RWPE2 (cell line): ENCODE data around the gene SYP.

Experiments
- ATAC-seq: fragments of 200-7000 bp; cut with Tn5 transposase; 3 replicates; pipeline ENCODE4 v1.9.1; 2021; ENCODE audit warnings: low read depth
- DNase-seq: peaks from one replicate; pipeline ENCODE4 v3.0.0-alpha.2; 2020; ENCODE audit warnings: low spot score
- H3K27ac ChIP-seq: fragments of 450-650 bp; 2 replicates; pipeline ENCODE4 v1.5.1; 2017; ENCODE audit warnings: mild to moderate bottlenecking; ENCODE audit not compliant: poor library complexity, severe bottlenecking
- H3K27me3 ChIP-seq: fragments of 250-450 bp; sonication (Bioruptor Pico); 2 replicates; pipeline ENCODE4 v1.5.1; 2021; ENCODE audit warnings: mild to moderate bottlenecking, moderate library complexity; ENCODE audit not compliant: insufficient read depth, poor library complexity, severe bottlenecking
- H3K36me3 ChIP-seq: fragments of 250-450 bp; sonication (Bioruptor Pico); 2 replicates; pipeline ENCODE4 v1.5.1; 2020; ENCODE audit warnings: low read depth, mild to moderate bottlenecking, moderate library complexity
- H3K4me1 ChIP-seq: fragments of 250-450 bp; sonication (Bioruptor Pico); 2 replicates; pipeline ENCODE4 v1.5.1; 2021; ENCODE audit warnings: mild to moderate bottlenecking, moderate library complexity; ENCODE audit not compliant: insufficient read depth, poor library complexity, severe bottlenecking
- H3K4me3 ChIP-seq: fragments of 250-450 bp; sonication (Bioruptor Pico); 2 replicates; pipeline ENCODE4 v1.5.1; 2021; ENCODE audit warnings: mild to moderate bottlenecking, moderate library complexity; ENCODE audit not compliant: severe bottlenecking
- H3K9me3 ChIP-seq: fragments of 250-450 bp; sonication (Bioruptor Pico); 2 replicates; pipeline ENCODE4 v1.5.1; 2021; ENCODE audit warnings: mild to moderate bottlenecking, moderate library complexity; ENCODE audit not compliant: severe bottlenecking
- CTCF ChIP-seq: fragments of 450-650 bp; IDR thresholded peaks from one replicate; pipeline ENCODE4 v1.5.1; 2017; ENCODE audit warnings: mild to moderate bottlenecking, moderate library complexity; ENCODE audit not compliant: poor library complexity, severe bottlenecking

Gene SYP

DNA sequence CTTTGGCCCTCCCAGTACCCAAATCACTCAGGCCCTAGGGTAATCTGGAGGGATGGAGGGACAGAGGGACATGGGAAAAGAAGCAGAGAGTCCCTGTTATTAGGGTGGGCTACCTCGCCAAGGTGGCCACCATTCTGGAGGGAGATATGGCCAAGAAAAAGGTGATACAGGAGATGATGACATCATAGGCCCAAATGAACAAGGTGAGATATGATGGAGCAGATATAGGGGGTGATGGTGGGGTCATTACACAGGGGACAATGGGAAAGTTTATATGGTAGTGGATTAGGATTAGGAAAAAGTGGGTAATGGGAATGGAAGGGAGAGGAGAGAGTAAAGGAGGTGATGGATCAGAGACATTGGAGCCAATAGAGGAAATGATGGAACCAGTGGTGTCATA is 12.9 kb upstream of the SYP start:
- Histone ChIP-seq H3K9me3 (no peaks in the 10 kb centered on the region), H3K27ac (no peak overlapping the region), H3K36me3 (no peaks in the 10 kb centered on the region), H3K27me3 (no peaks in the 10 kb centered on the region), H3K4me1 (no peaks in the 10 kb centered on the region), H3K4me3 (no peak overlapping the region)
- TF ChIP-seq CTCF = no peak
- no peak for ATAC-seq
- no peak for DNase-seq

- no peaks in the 10 kb centered on the region for H3K27me3 ChIP-seq
- H3K27ac ChIP-seq = no peak overlapping the region
- no peaks in the 10 kb centered on the region for H3K4me1 ChIP-seq
- TF ChIP-seq CTCF = no peak
- DNase-seq = no peak
- no peak for ATAC-seq
- no peak overlapping the region for H3K4me3 ChIP-seq
- no peaks in the 10 kb centered on the region for H3K36me3 ChIP-seq
- no peaks in the 10 kb centered on the region for H3K9me3 ChIP-seq
These were observed 12.2 kb upstream of the SYP start for GRCh38 chrX:49212209-49212608.

DNA sequence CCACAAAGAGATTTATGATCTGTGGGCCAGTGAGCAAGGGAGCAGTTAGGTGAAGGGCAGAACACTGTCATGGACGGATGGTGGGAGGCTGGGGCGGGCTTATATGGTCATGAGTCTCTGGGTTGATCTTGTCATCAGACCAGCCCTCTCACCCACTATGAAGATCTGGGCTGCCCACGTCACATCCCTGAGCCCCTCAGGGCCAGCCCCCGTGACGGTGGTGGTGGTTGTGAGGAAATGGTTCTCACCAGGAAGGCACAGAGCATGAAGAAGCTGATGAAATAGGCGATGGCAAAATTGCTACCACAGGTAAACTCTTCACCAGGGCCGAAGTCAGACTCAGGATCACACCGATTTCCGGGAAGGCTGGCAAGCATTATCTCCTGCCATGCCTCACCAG is 11.1 kb upstream of the SYP start:
- H3K27me3 ChIP-seq = no peaks in the 10 kb centered on the region
- no peaks in the 10 kb centered on the region for H3K9me3 ChIP-seq
- H3K36me3 ChIP-seq = no peaks in the 10 kb centered on the region
- TF ChIP-seq CTCF = no peak
- ATAC-seq (no peak), DNase-seq (no peak)
- H3K4me1 ChIP-seq = no peaks in the 10 kb centered on the region
- no peak overlapping the region for H3K27ac ChIP-seq
- H3K4me3 ChIP-seq = no peak overlapping the region

DNA sequence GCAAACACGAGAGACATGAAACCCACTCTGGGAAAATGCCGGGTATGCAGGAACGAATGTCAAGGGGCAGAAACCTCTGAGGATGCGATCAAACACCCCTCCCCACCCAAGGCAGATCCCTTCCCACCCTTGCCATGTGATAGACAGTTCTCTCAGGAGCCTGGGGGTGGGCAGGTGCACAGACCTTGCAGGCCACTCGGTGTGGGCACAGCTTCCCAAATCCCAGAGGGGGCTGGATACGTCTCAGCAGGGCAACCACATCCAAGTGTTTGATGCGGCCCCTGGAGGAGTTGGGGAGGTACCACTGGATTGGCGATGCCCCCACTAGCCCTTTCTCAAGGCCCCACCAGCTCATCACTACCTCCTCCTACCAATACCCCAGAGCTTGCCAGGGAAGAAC is 10.4 kb upstream of the SYP start:
- no peak for ATAC-seq
- H3K27me3 ChIP-seq = no peaks in the 10 kb centered on the region
- no peak for TF ChIP-seq CTCF
- no peak for DNase-seq
- no peak overlapping the region for H3K27ac ChIP-seq
- no peak overlapping the region for H3K4me3 ChIP-seq
- H3K9me3 ChIP-seq = no peaks in the 10 kb centered on the region
- no peaks in the 10 kb centered on the region for H3K4me1 ChIP-seq
- H3K36me3 ChIP-seq = no peaks in the 10 kb centered on the region

GRCh38 chrX:49209434-49210251 is 9.7 kb upstream of the SYP start:
- Histone ChIP-seq H3K4me1 (no peaks in the 10 kb centered on the region), H3K27me3 (no peaks in the 10 kb centered on the region), H3K36me3 (no peaks in the 10 kb centered on the region), H3K27ac (no peak overlapping the region), H3K9me3 (no peaks in the 10 kb centered on the region), H3K4me3 (no peak overlapping the region)
- ATAC-seq = no peak
- no peak for TF ChIP-seq CTCF
- DNase-seq = no peak
